PC-3 (cell line): ENCODE data around the gene DCAKD.

Source experiments
- CTCF ChIP-seq: fragments of 300-600 bp; sonication (generic); conservative IDR thresholded peaks from 2 replicates; pipeline ENCODE4 v1.5.1; 2017; ENCODE audit warnings: antibody characterized with exemption, low read depth, mild to moderate bottlenecking, low read length
- EZH2 ChIP-seq: fragments of 300-600 bp; sonication (generic); IDR thresholded peaks from one replicate; pipeline ENCODE4 v1.6.1; 2017; ENCODE audit warnings: antibody characterized with exemption, mild to moderate bottlenecking, low read length; ENCODE audit not compliant: unreplicated experiment

- TF ChIP-seq CTCF (no peak), EZH2 (no peak)
Observed at GRCh38 chr17:45001310-45001709, 50.1 kb downstream of the DCAKD start.
